GM18858 (cell line): ENCODE data around the gene PPM1J.
A peak's percentile ranks its signal among the peaks of the same experiment; 100 is the strongest.
"Not testable (repeated sequence)": the region's sequence is repeated elsewhere in the genome, so short reads cannot be mapped to it uniquely, and the experiment has no call there.

Experiments used
- ATAC-seq: cut with Tn5 transposase; IDR thresholded peaks from one replicate; pipeline ENCODE4 v1.9.1; 2021; ENCODE audit not compliant: unreplicated experiment

PPM1J gene

DNA sequence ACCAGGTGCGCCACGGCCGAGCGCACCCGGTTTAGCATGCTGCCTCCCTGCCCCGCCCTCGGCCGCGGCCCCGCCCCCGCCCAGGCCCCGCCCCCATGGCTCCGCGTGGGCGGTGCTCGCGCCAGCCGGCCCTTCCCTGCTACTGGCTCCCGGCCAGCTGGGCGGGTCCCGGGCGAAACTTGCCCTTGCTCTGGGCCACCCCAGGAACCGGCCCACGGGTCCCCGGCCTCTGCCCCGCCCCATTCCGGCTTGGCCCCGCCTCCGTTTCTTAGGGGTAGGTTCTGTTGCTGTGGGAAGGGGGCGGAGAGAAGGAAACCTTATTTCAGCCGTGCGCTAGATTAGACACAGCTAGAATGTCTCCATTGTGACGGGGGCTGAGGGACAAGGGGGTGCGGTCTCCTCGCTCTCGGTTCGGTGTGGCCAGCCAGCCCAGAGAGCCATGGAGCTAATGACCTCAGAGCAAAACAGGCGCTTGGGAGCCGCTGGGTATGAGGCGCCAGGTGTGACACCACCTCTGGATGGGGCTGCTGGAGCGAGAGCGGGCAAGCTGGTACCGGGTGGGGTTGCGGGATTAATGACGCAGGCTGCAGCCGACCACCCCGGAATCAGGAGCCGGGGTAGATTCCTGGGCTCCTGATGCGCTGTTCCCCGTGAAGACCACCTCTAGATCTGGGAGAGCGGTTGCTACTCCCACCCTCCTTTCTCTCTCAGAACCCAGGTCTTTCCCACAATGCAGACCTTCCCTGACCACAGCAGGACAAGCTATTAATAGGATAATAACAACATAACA is at the start of gene PPM1J:
Gene PPM1J (minus strand): TSS at position 69 of the 790 bp plus-strand sequence. CDS start 31 bp downstream, at position 38.
- ATAC-seq, result peak; percentile 43

GRCh38 chr1:112762541-112763500 is 47.7 kb upstream of the PPM1J start:
- no peak for ATAC-seq

GRCh38 chr1:112761714-112762480 is 46.8 kb upstream of the PPM1J start:
- no peak for ATAC-seq

- ATAC-seq, result no peak
These were observed 44.1 kb upstream of the PPM1J start for GRCh38 chr1:112759228-112759627.

GRCh38 chr1:112754116-112754628 is 39.0 kb upstream of the PPM1J start:
- no peak for ATAC-seq

- ATAC-seq, result no peak
These were observed 33.3 kb upstream of the PPM1J start for GRCh38 chr1:112748396-112748795.

DNA sequence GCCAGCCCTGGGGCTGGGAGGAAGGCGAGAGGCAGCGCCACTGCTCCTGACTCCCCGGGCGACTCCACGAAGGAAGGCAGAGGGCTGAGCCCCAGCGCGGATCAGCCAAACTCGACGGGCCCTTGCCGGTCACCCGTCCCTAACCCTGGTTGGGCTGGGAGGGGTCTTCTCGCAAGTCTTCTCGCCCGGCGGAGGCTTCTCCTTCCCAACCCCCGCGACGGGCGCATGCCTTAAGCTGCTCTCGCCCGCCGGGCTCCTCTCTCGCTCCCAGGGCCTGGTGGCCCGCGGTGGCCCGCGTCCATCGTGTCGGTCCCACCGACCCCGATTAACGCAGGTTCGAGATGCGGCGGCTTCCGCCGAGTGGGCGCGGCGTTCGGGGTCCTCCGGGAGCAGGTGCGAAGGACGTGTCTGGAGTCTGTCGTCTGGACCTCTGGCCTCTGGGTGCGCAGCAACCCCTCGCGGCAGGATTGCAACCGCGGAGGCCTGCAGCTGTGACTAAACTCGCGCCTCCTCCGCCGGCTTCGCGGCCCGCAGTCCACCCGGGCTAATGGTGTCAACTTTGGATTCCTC is 29.0 kb upstream of the PPM1J start:
- ATAC-seq, result no peak

- ATAC-seq, result no peak
These were observed 28.3 kb upstream of the PPM1J start for GRCh38 chr1:112743174-112744008.

DNA sequence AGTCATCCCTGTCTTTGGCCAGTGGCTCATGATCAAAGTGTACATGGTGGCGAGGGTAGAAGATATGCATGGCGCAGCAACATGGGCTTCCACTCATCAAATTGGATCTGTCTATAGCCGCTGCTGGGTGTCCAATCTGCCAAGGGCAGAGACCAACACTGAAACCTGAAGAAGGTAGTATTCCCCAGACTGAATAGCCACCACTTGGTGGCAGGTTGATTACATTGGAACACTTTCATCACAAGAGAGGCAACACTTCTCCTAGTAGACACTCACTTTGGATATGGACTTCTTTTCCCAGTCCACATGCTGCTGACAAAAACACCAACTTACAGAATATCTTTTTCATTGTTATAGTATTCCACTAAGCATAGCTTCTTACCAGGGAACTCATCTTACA is 22.4 kb upstream of the PPM1J start:
- no peak for ATAC-seq

- no peak for ATAC-seq
These were observed 20.6 kb upstream of the PPM1J start for GRCh38 chr1:112735752-112736151.

- ATAC-seq, result no peak
These were observed 16.3 kb upstream of the PPM1J start for GRCh38 chr1:112731451-112731850.

DNA sequence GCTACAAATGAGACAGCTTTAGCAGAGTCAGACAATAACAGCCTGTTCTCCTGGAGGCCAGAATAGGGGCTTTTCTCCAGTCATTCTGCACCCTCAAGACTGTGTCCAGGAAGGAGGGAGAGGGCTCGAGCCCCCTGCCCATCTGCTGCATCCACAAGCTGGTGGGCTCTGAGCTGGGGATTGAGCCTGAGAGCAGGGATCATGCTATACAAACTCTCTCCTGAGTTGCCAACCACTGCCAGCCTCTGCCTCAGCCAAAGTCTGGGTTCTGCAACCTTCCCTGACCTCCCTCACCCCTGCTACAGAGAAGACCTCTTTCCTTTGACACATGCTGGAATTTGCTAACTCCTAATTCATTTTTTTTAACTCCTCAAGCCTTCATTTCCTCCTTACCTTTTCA is 14.8 kb upstream of the PPM1J start:
- ATAC-seq, result no peak

DNA sequence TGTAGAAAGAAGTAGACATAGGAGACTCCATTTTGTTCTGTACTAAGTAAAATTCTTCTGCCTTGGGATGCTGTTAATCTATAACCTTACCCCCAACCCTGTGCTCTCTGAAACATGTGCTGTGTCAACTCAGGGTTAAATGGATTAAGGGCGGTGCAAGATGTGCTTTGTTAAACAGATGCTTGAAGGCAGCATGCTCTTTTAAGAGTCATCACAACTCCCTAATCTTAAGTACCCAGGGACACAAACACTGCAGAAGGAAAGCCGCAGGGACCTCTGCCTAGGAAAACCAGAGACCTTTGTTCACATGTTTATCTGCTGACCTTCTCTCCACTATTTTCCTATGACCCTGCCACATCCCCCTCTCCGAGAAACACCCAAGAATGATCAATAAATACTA is 13.9 kb upstream of the PPM1J start:
- ATAC-seq, result not testable (repeated sequence)

DNA sequence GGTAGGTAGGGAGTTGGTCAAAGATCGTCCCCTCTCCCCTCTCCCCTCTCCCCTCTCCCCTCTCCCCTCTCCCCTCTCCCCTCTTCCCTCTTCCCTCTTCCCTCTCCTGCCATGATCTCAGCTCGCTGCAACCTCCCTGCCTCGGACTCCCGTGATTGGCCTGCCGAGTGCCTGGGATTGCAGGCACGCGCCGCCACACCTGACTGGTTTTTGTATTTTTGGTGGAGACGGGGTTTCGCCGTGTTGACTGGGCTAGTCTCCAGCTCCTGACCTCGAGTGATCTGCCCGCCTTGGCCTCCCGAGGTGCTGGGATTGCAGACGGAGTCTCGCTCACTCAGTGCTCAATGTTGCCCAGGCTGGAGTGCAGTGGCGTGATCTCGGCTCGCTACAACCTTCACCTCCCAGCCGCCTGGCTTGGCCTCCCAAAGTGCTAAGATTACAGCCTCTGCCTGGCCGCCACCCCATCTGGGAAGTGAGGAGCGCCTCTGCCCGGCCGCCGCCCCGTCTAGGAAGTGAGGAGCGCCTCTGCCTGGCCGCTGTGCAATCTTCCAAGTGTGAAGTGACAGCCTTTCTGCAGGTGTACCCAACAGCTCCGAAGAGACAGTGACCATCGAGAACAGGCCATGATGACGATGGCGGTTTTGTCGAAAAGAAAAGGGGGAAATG is 13.3 kb upstream of the PPM1J start:
- not testable (repeated sequence) for ATAC-seq

DNA sequence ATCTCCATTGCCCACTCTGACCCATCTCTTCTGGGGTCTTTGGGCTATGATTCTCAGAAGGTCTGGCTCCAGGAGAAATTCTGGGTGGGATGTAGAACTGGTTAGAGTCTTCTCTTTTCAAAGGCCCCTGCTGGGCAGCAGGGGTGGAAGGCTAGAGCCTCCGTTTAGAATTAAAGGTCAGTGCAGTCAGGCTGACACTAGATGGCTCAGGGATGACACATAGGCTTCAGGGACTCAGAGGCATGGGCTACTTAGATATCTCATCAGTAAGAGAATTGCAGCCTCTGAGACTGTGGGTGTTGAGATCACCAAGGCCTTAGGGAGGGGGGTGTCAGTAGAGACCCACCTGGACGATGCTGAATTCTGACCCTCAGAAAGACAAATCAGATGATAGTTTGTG is 12.6 kb upstream of the PPM1J start:
- no peak for ATAC-seq

DNA sequence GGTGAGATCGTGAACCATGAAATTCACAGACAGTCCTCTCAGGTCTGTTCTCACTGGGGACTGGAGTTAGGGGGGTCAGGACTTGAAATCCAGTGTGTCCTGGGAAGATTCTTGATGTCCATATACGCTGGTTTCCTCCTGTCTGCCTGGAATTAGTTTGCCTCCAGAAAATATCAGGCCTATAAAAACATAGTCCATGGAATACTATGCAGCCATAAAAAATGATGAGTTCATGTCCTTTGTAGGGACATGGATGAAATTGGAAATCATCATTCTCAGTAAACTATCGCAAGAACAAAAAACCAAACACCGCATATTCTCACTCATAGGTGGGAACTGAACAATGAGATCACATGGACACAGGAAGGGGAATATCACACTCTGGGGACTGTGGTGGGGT is 9.1 kb upstream of the PPM1J start:
- not testable (repeated sequence) for ATAC-seq

- no peak for ATAC-seq
These were observed 8.3 kb upstream of the PPM1J start for GRCh38 chr1:112723511-112723839.

GRCh38 chr1:112722601-112723510 is 7.7 kb upstream of the PPM1J start:
- no peak for ATAC-seq
